ENCODE measurements around the gene ZNF341.
"Not testable (repeated sequence)": the region's sequence is repeated elsewhere in the genome, so short reads cannot be mapped to it uniquely, and the experiment has no call there.

Gene ZNF341

GRCh38 chr20:33693289-33693688, 38.5 kb upstream of the ZNF341 start:
- H3K9me3 Mint-ChIP-seq = peaks cover 14% of the 10 kb centered on the region
- H3K27me3 Mint-ChIP-seq (ENCODE audit: low read depth, poor library complexity) = peaks cover 3% of the 10 kb centered on the region
- H3K36me3 Mint-ChIP-seq (ENCODE audit: low read depth) = peaks cover 8% of the 10 kb centered on the region
- no peak overlapping the region for H3K27ac Mint-ChIP-seq
- H3K4me1 Mint-ChIP-seq = peaks cover 20% of the 10 kb centered on the region
- H3K4me3 Mint-ChIP-seq = no peak overlapping the region
- TF ChIP-seq CTCF (IDR thresholded peaks at IDR 0.05) = no peak
- DNase-seq = no peak

GRCh38 chr20:33693741-33694638, 37.8 kb upstream of the ZNF341 start:
- H3K27ac Mint-ChIP-seq = peak overlapping the region; percentile 6
- no peak for TF ChIP-seq CTCF (IDR thresholded peaks at IDR 0.05)
- peaks cover 20% of the 10 kb centered on the region for H3K4me1 Mint-ChIP-seq

GRCh38 chr20:33694639-33695012, 37.2 kb upstream of the ZNF341 start:
- TF ChIP-seq CTCF (IDR thresholded peaks at IDR 0.05) = no peak
- Mint-ChIP-seq H3K36me3 (ENCODE audit: low read depth) (peaks cover 8% of the 10 kb centered on the region), H3K9me3 (peaks cover 20% of the 10 kb centered on the region), H3K4me1 (peaks cover 20% of the 10 kb centered on the region), H3K27me3 (ENCODE audit: low read depth, poor library complexity) (peaks cover 3% of the 10 kb centered on the region), H3K4me3 (no peak overlapping the region), H3K27ac (peak overlapping the region; percentile 6)
- no peak for DNase-seq

More at GRCh38 chr20:33693741-33694638, 37.8 kb upstream of the ZNF341 start:
- H3K9me3 Mint-ChIP-seq = peaks cover 19% of the 10 kb centered on the region
- H3K36me3 Mint-ChIP-seq (ENCODE audit: low read depth) = peaks cover 8% of the 10 kb centered on the region
- no peak overlapping the region for H3K4me3 Mint-ChIP-seq
- no peak for DNase-seq
- peaks cover 3% of the 10 kb centered on the region for H3K27me3 Mint-ChIP-seq (ENCODE audit: low read depth, poor library complexity)

GRCh38 chr20:33696448-33696847, 35.3 kb upstream of the ZNF341 start:
- Mint-ChIP-seq H3K27me3 (ENCODE audit: low read depth, poor library complexity) (peaks cover 3% of the 10 kb centered on the region), H3K9me3 (peaks cover 29% of the 10 kb centered on the region), H3K4me1 (peaks cover 17% of the 10 kb centered on the region), H3K36me3 (ENCODE audit: low read depth) (peaks cover 8% of the 10 kb centered on the region), H3K4me3 (no peak overlapping the region), H3K27ac (no peak overlapping the region)
- no peak for TF ChIP-seq CTCF (IDR thresholded peaks at IDR 0.05)
- DNase-seq = no peak

- H3K9me3 Mint-ChIP-seq = peaks cover 35% of the 10 kb centered on the region
- no peak for DNase-seq
- peaks cover 3% of the 10 kb centered on the region for H3K27me3 Mint-ChIP-seq (ENCODE audit: low read depth, poor library complexity)
- H3K27ac Mint-ChIP-seq = no peak overlapping the region
- no peak overlapping the region for H3K4me3 Mint-ChIP-seq
- no peak for TF ChIP-seq CTCF (IDR thresholded peaks at IDR 0.05)
- H3K36me3 Mint-ChIP-seq (ENCODE audit: low read depth) = peaks cover 8% of the 10 kb centered on the region
- peaks cover 17% of the 10 kb centered on the region for H3K4me1 Mint-ChIP-seq
Observed at GRCh38 chr20:33697129-33697528, 34.7 kb upstream of the ZNF341 start.

GRCh38 chr20:33698966-33699365, 32.8 kb upstream of the ZNF341 start:
- not testable (repeated sequence) for H3K36me3 Mint-ChIP-seq (ENCODE audit: low read depth); H3K4me3 Mint-ChIP-seq; H3K27ac Mint-ChIP-seq; H3K4me1 Mint-ChIP-seq; H3K27me3 Mint-ChIP-seq (ENCODE audit: low read depth, poor library complexity); DNase-seq
- peaks cover 49% of the 10 kb centered on the region for H3K9me3 Mint-ChIP-seq

GRCh38 chr20:33700696-33701441, 30.9 kb upstream of the ZNF341 start:
- H3K27ac Mint-ChIP-seq = not testable (repeated sequence)

More at GRCh38 chr20:33700696-33701441, 30.9 kb upstream of the ZNF341 start:
- H3K4me3 Mint-ChIP-seq; H3K27me3 Mint-ChIP-seq (ENCODE audit: low read depth, poor library complexity); H3K4me1 Mint-ChIP-seq; DNase-seq; H3K36me3 Mint-ChIP-seq (ENCODE audit: low read depth): not testable (repeated sequence)
- H3K9me3 Mint-ChIP-seq = peaks cover 52% of the 10 kb centered on the region

Data from nephron progenitor cell (in vitro differentiated cells).